ENCODE measurements around the gene HBM.
A peak's percentile ranks its signal among the peaks of the same experiment; 100 is the strongest.

The HBM gene

GRCh38 chr16:165539-166374, at the start of gene HBM:
Gene HBM, plus strand, starts transcription at chr16:165978. Its CDS starts 20 bp downstream, at chr16:165998.
- H3K9me2 ChIP-seq (replicated peaks; ENCODE audit: insufficient read depth, low read length): no peaks in the 10 kb centered on the region
- H3K36me3 ChIP-seq (ENCODE audit: low read length): no peaks in the 10 kb centered on the region
- no peak within 1 kb of the TSS for H3K27ac ChIP-seq (ENCODE audit: low read depth, low read length)
- H3K79me2 ChIP-seq (ENCODE audit: insufficient read depth, low read length): no peaks in the 10 kb centered on the region
- TF ChIP-seq EZH2phosphoT487 (conservative IDR thresholded peaks at IDR 0.05; ENCODE audit: low read length) (no peak), CTCF (IDR thresholded peaks at IDR 0.05; ENCODE audit: insufficient read depth, low read length, poor library complexity, severe bottlenecking) (no peak)
- H3K27me3 ChIP-seq (ENCODE audit: low read length): no peaks in the 10 kb centered on the region
- no peak within 1 kb of the TSS for H3K4me3 ChIP-seq (ENCODE audit: insufficient read depth, low read length, poor library complexity, severe bottlenecking)
- no peak within 1 kb of the TSS for H2AFZ ChIP-seq (ENCODE audit: low read depth, low read length, severe bottlenecking)
- no peak within 1 kb of the TSS for H3K9ac ChIP-seq (ENCODE audit: low read length)
- no peaks in the 10 kb centered on the region for H4K20me1 ChIP-seq (ENCODE audit: low read depth, low read length)
- no peaks in the 10 kb centered on the region for H3F3A ChIP-seq (ENCODE audit: insufficient read depth)
- H3K9me3 ChIP-seq (ENCODE audit: insufficient read depth, low read length): no peaks in the 10 kb centered on the region
- H3K4me2 ChIP-seq (ENCODE audit: low read depth, low read length, poor library complexity, severe bottlenecking): no peak within 1 kb of the TSS

GRCh38 chr16:116015-116414, 49.8 kb upstream of the HBM start:
- Histone ChIP-seq H3K36me3 (ENCODE audit: low read length) (no peaks in the 10 kb centered on the region), H3K27me3 (ENCODE audit: low read length) (no peaks in the 10 kb centered on the region), H3K79me2 (ENCODE audit: insufficient read depth, low read length) (no peaks in the 10 kb centered on the region; the same call in 1 of the 2 replicates), H3F3A (ENCODE audit: insufficient read depth) (peaks cover 9% of the 10 kb centered on the region), H3K9me3 (ENCODE audit: insufficient read depth, low read length) (no peaks in the 10 kb centered on the region), H3K9me2 (replicated peaks; ENCODE audit: insufficient read depth, low read length) (no peaks in the 10 kb centered on the region), H3K4me2 (ENCODE audit: low read depth, low read length, poor library complexity, severe bottlenecking) (no peak overlapping the region), H2AFZ (ENCODE audit: low read depth, low read length, severe bottlenecking) (no peak overlapping the region), H4K20me1 (ENCODE audit: low read depth, low read length) (no peaks in the 10 kb centered on the region), H3K9ac (ENCODE audit: low read length) (no peak overlapping the region), H3K27ac (ENCODE audit: low read depth, low read length) (no peak overlapping the region), H3K4me3 (ENCODE audit: insufficient read depth, low read length, poor library complexity, severe bottlenecking) (no peak overlapping the region)
- no peak for TF ChIP-seq EZH2phosphoT487 (conservative IDR thresholded peaks at IDR 0.05; ENCODE audit: low read length)
- TF ChIP-seq CTCF (IDR thresholded peaks at IDR 0.05; ENCODE audit: insufficient read depth, low read length, poor library complexity, severe bottlenecking): no peak

- Histone ChIP-seq H3F3A (ENCODE audit: insufficient read depth) (peaks cover 9% of the 10 kb centered on the region), H2AFZ (ENCODE audit: low read depth, low read length, severe bottlenecking) (no peak overlapping the region), H4K20me1 (ENCODE audit: low read depth, low read length) (no peaks in the 10 kb centered on the region), H3K79me2 (ENCODE audit: insufficient read depth, low read length) (peaks cover 5% of the 10 kb centered on the region; the same call in 1 of the 2 replicates), H3K9ac (ENCODE audit: low read length) (no peak overlapping the region), H3K27me3 (ENCODE audit: low read length) (no peaks in the 10 kb centered on the region), H3K4me3 (ENCODE audit: insufficient read depth, low read length, poor library complexity, severe bottlenecking) (no peak overlapping the region), H3K4me2 (ENCODE audit: low read depth, low read length, poor library complexity, severe bottlenecking) (no peak overlapping the region), H3K9me3 (ENCODE audit: insufficient read depth, low read length) (no peaks in the 10 kb centered on the region), H3K27ac (ENCODE audit: low read depth, low read length) (peak overlapping the region; percentile 1; the same call in 1 of the 2 replicates), H3K9me2 (replicated peaks; ENCODE audit: insufficient read depth, low read length) (no peaks in the 10 kb centered on the region), H3K36me3 (ENCODE audit: low read length) (no peaks in the 10 kb centered on the region)
- TF ChIP-seq EZH2phosphoT487 (conservative IDR thresholded peaks at IDR 0.05; ENCODE audit: low read length) (no peak), CTCF (IDR thresholded peaks at IDR 0.05; ENCODE audit: insufficient read depth, low read length, poor library complexity, severe bottlenecking) (peak; percentile 50)
Observed at GRCh38 chr16:117379-118365, 48.1 kb upstream of the HBM start.
